H1 (cell line): Measurements from ENCODE around the gene RAB36. TPM values are rescaled to one million over a fixed set of nuclear protein-coding genes. Genes with fewer than 3 reads are reported as not detected.

Experiments used
- CTCF ChIA-PET: fragments of 300-600 bp; sonication (Branson Sonifier 250); formaldehyde crosslinking; loops from one replicate; lab custom pipeline; 2021; ENCODE audit not compliant: partially characterized antibody; lab: Charles Lee
- POLR2A ChIA-PET: fragments of 300-600 bp; sonication (Branson Sonifier 250); formaldehyde crosslinking; loops from one replicate; lab custom pipeline; 2021; ENCODE audit warnings: inconsistent platforms; ENCODE audit not compliant: partially characterized antibody; lab: Charles Lee
- DNase-seq, 2 experiments: peaks; one replicate each; pipeline versions ENCODE4 v3.0.0 to v3.0.0-alpha.2; 2010 to 2022; ENCODE audit warnings: low spot score in 2 of 2, low read depth in 1 of 2, mixed read lengths in 1 of 2
- FAIRE-seq: peaks from 2 replicates; lab custom pipeline; 2011; peaks lifted over from hg19 to GRCh38; lab: Jason Lieb, UNC
- H2AFZ ChIP-seq: 2 replicates; pipeline ENCODE4 v1.8.1; 2012; ENCODE audit warnings: low read length, inconsistent platforms
- H2AK5ac ChIP-seq: 2 replicates; pipeline ENCODE4 v1.6.1; 2013; ENCODE audit warnings: low read depth, low read length
- H2BK120ac ChIP-seq: replicated peaks from 2 replicates; pipeline ENCODE3; 2013; ENCODE audit warnings: low read depth, low read length, inconsistent platforms
- H2BK12ac ChIP-seq: 2 replicates; pipeline ENCODE4 v1.6.1; 2013; ENCODE audit warnings: low read depth, low read length
- H2BK15ac ChIP-seq: 2 replicates; pipeline ENCODE4 v1.6.1; 2013; ENCODE audit warnings: low read length
- H2BK20ac ChIP-seq: 2 replicates; pipeline ENCODE4 v1.6.1; 2013; ENCODE audit warnings: low read length
- H2BK5ac ChIP-seq: 2 replicates; pipeline ENCODE4 v1.6.1; 2013; ENCODE audit warnings: low read depth, low read length
- H3K14ac ChIP-seq: 2 replicates; pipeline ENCODE4 v1.6.1; 2013; ENCODE audit warnings: inconsistent platforms; ENCODE audit not compliant: insufficient read length
- H3K18ac ChIP-seq: 2 replicates; pipeline ENCODE4 v1.6.1; 2013; ENCODE audit warnings: low read length; ENCODE audit errors: extremely low read depth
- H3K23ac ChIP-seq: 2 replicates; pipeline ENCODE4 v1.6.1; 2013; ENCODE audit warnings: inconsistent platforms; ENCODE audit not compliant: insufficient read length
- H3K23me2 ChIP-seq: 2 replicates; pipeline ENCODE4 v1.6.1; 2013; ENCODE audit warnings: low read depth, low read length
- H3K27ac ChIP-seq: 2 replicates; pipeline ENCODE4 v1.6.1; 2011; ENCODE audit warnings: low read depth, low read length, inconsistent platforms
- H3K27me3 ChIP-seq, 4 experiments: replicated peaks in 1 of 4; 1 replicate in 1 of 4; 2 replicates in 3 of 4; pipeline versions ENCODE4 v1.6.1 to v1.8.1; 2011 to 2013; ENCODE audit warnings: low read length in 3 of 4, mild to moderate bottlenecking in 3 of 4, inconsistent platforms in 2 of 4, mixed read lengths in 2 of 4, moderate library complexity in 1 of 4; ENCODE audit not compliant: control insufficient read depth in 3 of 4, insufficient read depth in 3 of 4; ENCODE audit errors: extremely low read depth in 1 of 4
- H3K36me3 ChIP-seq, 4 experiments: 2 replicates each; pipeline versions ENCODE4 v1.6.1 to v1.8.1; 2011 to 2013; ENCODE audit warnings: mild to moderate bottlenecking in 4 of 4, low read length in 3 of 4, moderate library complexity in 2 of 4, control low read depth in 1 of 4, inconsistent platforms in 1 of 4; ENCODE audit not compliant: insufficient read depth in 4 of 4, control insufficient read depth in 2 of 4
- H3K4ac ChIP-seq: replicated peaks from 2 replicates; pipeline ENCODE3; 2013; ENCODE audit warnings: low read length, low read depth, mixed read lengths, inconsistent platforms; ENCODE audit not compliant: insufficient read length
- H3K4me1 ChIP-seq, 4 experiments: replicated peaks in 1 of 4; 1 replicate in 1 of 4; 2 replicates in 3 of 4; pipeline versions ENCODE4 v1.6.1 to v1.8.1; 2011 to 2013; ENCODE audit warnings: low read length in 3 of 4, inconsistent platforms in 2 of 4, mixed read lengths in 1 of 4; ENCODE audit not compliant: insufficient read depth in 4 of 4, control insufficient read depth in 3 of 4
- H3K4me2 ChIP-seq, 2 experiments: 2 replicates each; pipeline versions ENCODE4 v1.6.1 to v1.8.1; 2011 to 2013; ENCODE audit warnings: low read depth in 2 of 2, low read length in 2 of 2, control low read depth in 1 of 2, inconsistent platforms in 1 of 2, mild to moderate bottlenecking in 1 of 2; ENCODE audit not compliant: insufficient read depth in 1 of 2
- H3K4me3 ChIP-seq, 4 experiments: fragments of 200-600, 300-600 bp in 1 of 4; sonication (generic), shearing (Covaris generic), sonication (Bioruptor Twin) in 1 of 4; 2 replicates each; pipeline versions ENCODE4 v1.5.1 to v1.8.1; 2011 to 2016; ENCODE audit warnings: low read length in 4 of 4, low read depth in 3 of 4, control low read depth in 2 of 4, inconsistent platforms in 2 of 4, mild to moderate bottlenecking in 2 of 4, mixed read lengths in 1 of 4, moderate library complexity in 1 of 4; ENCODE audit not compliant: insufficient read depth in 2 of 4; ENCODE audit errors: extremely low read depth in 1 of 4
- H3K56ac ChIP-seq: replicated peaks from 2 replicates; pipeline ENCODE3; 2013; ENCODE audit warnings: low read depth, mild to moderate bottlenecking, mixed read lengths, low read length, inconsistent platforms; ENCODE audit not compliant: insufficient read length
- H3K79me1 ChIP-seq: 2 replicates; pipeline ENCODE4 v1.6.1; 2013; ENCODE audit warnings: low read depth, low read length, control low read depth
- H3K79me2 ChIP-seq, 2 experiments: 2 replicates each; pipeline versions ENCODE4 v1.6.1 to v1.8.1; 2012 to 2013; ENCODE audit warnings: low read length in 2 of 2, mild to moderate bottlenecking in 2 of 2, inconsistent platforms in 1 of 2; ENCODE audit not compliant: insufficient read depth in 2 of 2, control insufficient read depth in 1 of 2
- H3K9ac ChIP-seq, 4 experiments: replicated peaks in 1 of 4; 1 replicate in 1 of 4; 2 replicates in 3 of 4; pipeline versions ENCODE4 v1.6.1 to v1.8.1; 2011 to 2013; ENCODE audit warnings: low read depth in 3 of 4, low read length in 3 of 4, control low read depth in 2 of 4, mild to moderate bottlenecking in 2 of 4, moderate library complexity in 2 of 4, inconsistent platforms in 1 of 4; ENCODE audit errors: extremely low read depth in 1 of 4
- H3K9me3 ChIP-seq, 2 experiments: 2 replicates each; pipeline versions ENCODE4 v1.6.1 to v1.8.1; 2012 to 2013; ENCODE audit warnings: mild to moderate bottlenecking in 2 of 2, moderate library complexity in 2 of 2, control low read depth in 1 of 2, inconsistent platforms in 1 of 2, low read depth in 1 of 2, low read length in 1 of 2, mixed read lengths in 1 of 2; ENCODE audit not compliant: insufficient read depth in 2 of 2
- H4K20me1 ChIP-seq, 2 experiments: replicated peaks in 1 of 2; 2 replicates each; pipeline versions ENCODE3 to v1.8.1; 2011 to 2013; ENCODE audit warnings: inconsistent platforms in 2 of 2, low read length in 2 of 2, mild to moderate bottlenecking in 1 of 2; ENCODE audit not compliant: insufficient read depth in 2 of 2, control insufficient read depth in 1 of 2
- H4K5ac ChIP-seq: 2 replicates; pipeline ENCODE4 v1.6.1; 2013; ENCODE audit warnings: low read length, low read depth, mixed read lengths, inconsistent platforms; ENCODE audit not compliant: insufficient read length
- H4K8ac ChIP-seq: 2 replicates; pipeline ENCODE4 v1.8.0; 2013; ENCODE audit warnings: mild to moderate bottlenecking, moderate library complexity, low read length, inconsistent platforms; ENCODE audit not compliant: insufficient read depth; ENCODE audit errors: extremely low read depth
- H4K91ac ChIP-seq: replicated peaks from 2 replicates; pipeline ENCODE3; 2013; ENCODE audit warnings: low read length, mixed read lengths, inconsistent platforms; ENCODE audit not compliant: insufficient read length
- MAFK ChIP-seq: IDR thresholded peaks from 2 replicates; pipeline ENCODE4 v1.6.1; 2012; ENCODE audit warnings: low read depth, mild to moderate bottlenecking, improper control_type of control experiment, low read length
- POU5F1 ChIP-seq: IDR thresholded peaks from 2 replicates; pipeline ENCODE4 v1.6.1; 2011; ENCODE audit warnings: low read depth, mild to moderate bottlenecking, low read length, moderate library complexity
- RBBP5 ChIP-seq: IDR thresholded peaks from 2 replicates; pipeline ENCODE4 v1.7.1; 2012; ENCODE audit warnings: low read depth, mild to moderate bottlenecking, inconsistent platforms, low read length, moderate library complexity, borderline replicate concordance
- RNF2 ChIP-seq: fragments of 200-900, 300-1000 bp; sonication (generic); IDR thresholded peaks from 2 replicates; pipeline ENCODE4 v1.7.1; 2016; ENCODE audit warnings: borderline replicate concordance, low read depth, mild to moderate bottlenecking, antibody characterized with exemption, low read length; ENCODE audit not compliant: poor library complexity, severe bottlenecking; ENCODE audit errors: missing control alignments
- SIRT6 ChIP-seq: IDR thresholded peaks from one replicate; pipeline ENCODE4 v1.7.1; 2012; ENCODE audit warnings: low read length, inconsistent platforms
- YY1 ChIP-seq: IDR thresholded peaks from 2 replicates; pipeline ENCODE4 v1.6.1; 2011; ENCODE audit warnings: low read depth, mild to moderate bottlenecking, low read length
- WGBS, 2 experiments: shearing (Covaris generic) in 1 of 2; methylation state at CpG; one replicate each; pipeline versions ENCODE4 v1.1.6 to v1.1.7; 2013 to 2015; ENCODE audit warnings: low lambda C conversion rate in 2 of 2, mixed read lengths in 2 of 2, inconsistent platforms in 1 of 2, low coverage in 1 of 2, missing lambda C conversion rate in 1 of 2; ENCODE audit not compliant: insufficient replicate concordance in 2 of 2, insufficient coverage in 1 of 2, insufficient read length in 1 of 2; ENCODE audit errors: extremely low coverage in 1 of 2, missing lambda C conversion rate in 1 of 2; 5-methylcytosine and 5-hydroxymethylcytosine counted together
- polyA plus RNA-seq, 7 experiments: library from polyadenylated mRNA; depleted of rRNA in 3 of 7; stranded (reverse) in 5 of 7; unstranded in 2 of 7; fragments of >200 nt in 5 of 7; fragments of 200-250 nt in 2 of 7; gene quantifications; 1 replicate in 5 of 7; 2 replicates in 1 of 7; 4 replicates in 1 of 7; pipeline versions ENCODE4 v1.2.1 to v1.2.3, GENCODE V29; 2011 to 2013; ENCODE audit warnings: missing spikeins in 2 of 7, mixed read lengths in 2 of 7
- total RNA-seq: library from RNA; stranded (reverse); fragmentation: NEBNext Ultra II Directional; extraction: Animal tissue kit (Norgen Biotek cat#: 25700); gene quantifications from 2 replicates; pipeline ENCODE4 v1.2.1, GENCODE V29; 2021
- TF ChIP-seq, protein P1 (sequence below): IDR thresholded peaks from 2 replicates; pipeline ENCODE4 v1.6.1; 2012; ENCODE audit warnings: inconsistent platforms

The RAB36 gene
- total and polyA plus RNA-seq, 2 of the 8 experiments (the other 6 are each of a cell fraction or from before 2014, with no cell fraction given), result 1.0 to 1.5 TPM

GRCh38 chr22:23211622-23212021 lies 66.3 kb downstream of the RAB36 start:
- H3K56ac ChIP-seq, result no peak overlapping the region
- no peaks in the 10 kb centered on the region for H3K27me3 ChIP-seq
- H3K79me2 ChIP-seq, result peaks cover 34 to 95% of the 10 kb centered on the region in 2 experiments
- no peak overlapping the region for H3K14ac ChIP-seq
- 80% methylated on average over 3 of the region's 3 CpGs; no CpG with 5 or more reads in 1 of the 2 experiments for WGBS, 2 experiments
- DNase-seq (no peak), FAIRE-seq (no peak)
- H3K4me2 ChIP-seq, result no peak overlapping the region
- peaks cover 0 to 2% (median 0%) of the 10 kb centered on the region in 4 experiments; a peak in 1 of 8 replicates for H3K36me3 ChIP-seq
- peaks cover 1% of the 10 kb centered on the region; the same call in 1 of the 2 replicates for H3K23me2 ChIP-seq
- no peak overlapping the region for H2AFZ ChIP-seq
- no peak overlapping the region for H3K4ac ChIP-seq
- no peak overlapping the region for H2BK120ac ChIP-seq
- POLR2A ChIA-PET, result interaction anchor here (0.6 to 3.5 kb wide), 3 partner anchors 14 to 32 kb away, joined by 3 to 10 read pairs (median 5); no protein-coding TSS in a partner anchor
- peaks cover 0 to 4% (median 0%) of the 10 kb centered on the region in 4 experiments; a peak in 3 of 7 replicates for H3K4me1 ChIP-seq
- H2BK5ac ChIP-seq, result no peak overlapping the region; the same call in 1 of the 2 replicates
- no peak overlapping the region for H4K8ac ChIP-seq
- H2AK5ac ChIP-seq, result no peak overlapping the region
- no peak overlapping the region for H2BK20ac ChIP-seq
- H4K91ac ChIP-seq, result no peak overlapping the region
- H3K9me3 ChIP-seq, result no peaks in the 10 kb centered on the region
- H4K5ac ChIP-seq, result no peak overlapping the region
- no peak for TF ChIP-seq YY1
- no peak for TF ChIP-seq RNF2
- no peak for TF ChIP-seq POU5F1
- no peak for TF ChIP-seq SIRT6
- TF ChIP-seq, protein P1, sequence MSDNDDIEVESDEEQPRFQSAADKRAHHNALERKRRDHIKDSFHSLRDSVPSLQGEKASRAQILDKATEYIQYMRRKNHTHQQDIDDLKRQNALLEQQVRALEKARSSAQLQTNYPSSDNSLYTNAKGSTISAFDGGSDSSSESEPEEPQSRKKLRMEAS, result no peak
- no peak for TF ChIP-seq RBBP5
- TF ChIP-seq MAFK, result no peak
- TF ChIP-seq, all 59 proteins: peak for 0
- CTCF ChIA-PET, result interaction anchor here (0.8 to 1.4 kb wide), 4 partner anchors 31 to 59 kb away, joined by 3 read pairs; no protein-coding TSS in a partner anchor
- no peak overlapping the region for H3K9ac ChIP-seq
- no peak overlapping the region for H3K4me3 ChIP-seq
- H2BK15ac ChIP-seq, result no peak overlapping the region
- no peak overlapping the region for H3K18ac ChIP-seq
- peaks cover 27% of the 10 kb centered on the region for H3K79me1 ChIP-seq
- H2BK12ac ChIP-seq, result no peak overlapping the region
- H3K27ac ChIP-seq, result no peak overlapping the region
- no peak overlapping the region for H3K23ac ChIP-seq
- H4K20me1 ChIP-seq, result peaks cover 16 to 46% of the 10 kb centered on the region in 2 experiments
